ENCODE measurements around the gene RASGRF1. TPM values are rescaled to one million over a fixed set of nuclear protein-coding genes. Genes with fewer than 3 reads are reported as not detected.

RASGRF1 gene
- total RNA-seq, 1 donor from 2014 or later = 0.51 TPM

GRCh38 chr15:79094611-79095021 lies 4.0 kb upstream of the RASGRF1 start:
- no peak for DNase-seq (ENCODE audit: low read depth in 2 of 2)

- no peak for DNase-seq (ENCODE audit: low read depth in 2 of 2)
Measured at GRCh38 chr15:79093352-79093935, 2.9 kb upstream of the RASGRF1 start.

- DNase-seq (ENCODE audit: low read depth in 2 of 2) = no peak
Measured at GRCh38 chr15:79092382-79092781, 1.8 kb upstream of the RASGRF1 start.

- DNase-seq (ENCODE audit: low read depth in 2 of 2) = no peak
Measured at GRCh38 chr15:79091204-79091867, 756 bp upstream of the RASGRF1 start.

GRCh38 chr15:79089890-79090486 lies 592 bp downstream of the RASGRF1 start:
- no peak for DNase-seq (ENCODE audit: low read depth in 2 of 2)

GRCh38 chr15:79089331-79089889 lies 1.2 kb downstream of the RASGRF1 start:
- DNase-seq (ENCODE audit: low read depth in 2 of 2) = no peak

GRCh38 chr15:79088426-79089205 lies 2.0 kb downstream of the RASGRF1 start:
- DNase-seq (ENCODE audit: low read depth in 2 of 2) = no peak

- DNase-seq (ENCODE audit: low read depth in 2 of 2) = no peak
Measured at GRCh38 chr15:79086814-79087213, 3.8 kb downstream of the RASGRF1 start.

GRCh38 chr15:79084308-79084968 lies 6.1 kb downstream of the RASGRF1 start:
- DNase-seq (ENCODE audit: low read depth in 2 of 2) = no peak

- DNase-seq (ENCODE audit: low read depth in 2 of 2) = no peak
Measured at GRCh38 chr15:79083154-79083553, 7.4 kb downstream of the RASGRF1 start.

- no peak for DNase-seq (ENCODE audit: low read depth in 2 of 2)
Measured at GRCh38 chr15:79082363-79083070, 8.1 kb downstream of the RASGRF1 start.

- DNase-seq (ENCODE audit: low read depth in 2 of 2) = no peak
Measured at GRCh38 chr15:79078763-79079410, 11.7 kb downstream of the RASGRF1 start.

- no peak for DNase-seq (ENCODE audit: low read depth in 2 of 2)
Measured at GRCh38 chr15:79078003-79078402, 12.6 kb downstream of the RASGRF1 start.

GRCh38 chr15:79076661-79077060 lies 13.9 kb downstream of the RASGRF1 start:
- DNase-seq (ENCODE audit: low read depth in 2 of 2) = no peak

GRCh38 chr15:79075256-79075655 lies 15.3 kb downstream of the RASGRF1 start:
- DNase-seq (ENCODE audit: low read depth in 2 of 2) = no peak

GRCh38 chr15:79073336-79073735 lies 17.2 kb downstream of the RASGRF1 start:
- no peak for DNase-seq (ENCODE audit: low read depth in 2 of 2)

GRCh38 chr15:79071901-79072300 lies 18.7 kb downstream of the RASGRF1 start:
- DNase-seq (ENCODE audit: low read depth in 2 of 2) = no peak

GRCh38 chr15:79068790-79069189 lies 21.8 kb downstream of the RASGRF1 start:
- DNase-seq (ENCODE audit: low read depth in 2 of 2) = no peak

- no peak for DNase-seq (ENCODE audit: low read depth in 2 of 2)
Measured at GRCh38 chr15:79067969-79068368, 22.6 kb downstream of the RASGRF1 start.

Data from dermis microvascular lymphatic vessel endothelial cell (primary cell).